H7 (cell line): Measurements from ENCODE around the gene GFI1B. TPM values are rescaled to one million over a fixed set of nuclear protein-coding genes. Genes with fewer than 3 reads are reported as not detected.
A peak's percentile ranks its signal among the peaks of the same experiment; 100 is the strongest.
"Not testable (repeated sequence)": the region's sequence is repeated elsewhere in the genome, so short reads cannot be mapped to it uniquely, and the experiment has no call there.

Source experiments
- DNase-seq: peaks from one replicate; pipeline ENCODE4 v3.0.0; 2012
- H3K27me3 ChIP-seq: 2 replicates; pipeline ENCODE4 v1.6.0; 2011; ENCODE audit warnings: mild to moderate bottlenecking, low read length; ENCODE audit not compliant: control insufficient read depth, insufficient read depth
- H3K36me3 ChIP-seq: replicated peaks from 2 replicates; pipeline ENCODE4 v1.5.1; 2011; ENCODE audit warnings: low read length; ENCODE audit not compliant: control insufficient read depth, insufficient read depth
- H3K4me3 ChIP-seq: 2 replicates; pipeline ENCODE4 v1.5.1; 2011; ENCODE audit warnings: low read depth, mild to moderate bottlenecking, control low read depth, low read length, moderate library complexity; ENCODE audit not compliant: insufficient read depth
- total RNA-seq: library from RNA; depleted of rRNA; stranded (reverse); fragments of >200 nt; shearing (Covaris generic); gene quantifications from 2 replicates; pipeline ENCODE4 v1.2.3, GENCODE V29; 2014

GFI1B gene
- total RNA-seq, 1 experiment from 2014 or later = not detected

GRCh38 chr9:132948482-132949050 lies 29.9 kb upstream of the GFI1B start:
- Histone ChIP-seq H3K27me3 (no peaks in the 10 kb centered on the region), H3K4me3 (no peak overlapping the region), H3K36me3 (no peaks in the 10 kb centered on the region)
- DNase-seq = peak; percentile 28

GRCh38 chr9:132949709-132950108 lies 28.8 kb upstream of the GFI1B start:
- no peak overlapping the region for H3K4me3 ChIP-seq
- no peaks in the 10 kb centered on the region for H3K36me3 ChIP-seq

GRCh38 chr9:132955123-132955522 lies 23.4 kb upstream of the GFI1B start:
- Histone ChIP-seq H3K36me3 (no peaks in the 10 kb centered on the region), H3K4me3 (no peak overlapping the region), H3K27me3 (no peaks in the 10 kb centered on the region)
- no peak for DNase-seq

More at GRCh38 chr9:132949709-132950108, 28.8 kb upstream of the GFI1B start:
- H3K27me3 ChIP-seq = no peaks in the 10 kb centered on the region
- no peak for DNase-seq

GRCh38 chr9:132955768-132956167 lies 22.7 kb upstream of the GFI1B start:
- no peak overlapping the region for H3K4me3 ChIP-seq
- DNase-seq = no peak
- no peaks in the 10 kb centered on the region for H3K27me3 ChIP-seq
- H3K36me3 ChIP-seq = no peaks in the 10 kb centered on the region

- DNase-seq = no peak
- Histone ChIP-seq H3K4me3 (no peak overlapping the region), H3K36me3 (no peaks in the 10 kb centered on the region), H3K27me3 (no peaks in the 10 kb centered on the region)
Observed at GRCh38 chr9:132957805-132958204, 20.7 kb upstream of the GFI1B start.

GRCh38 chr9:132961002-132961401 lies 17.5 kb upstream of the GFI1B start:
- DNase-seq = no peak
- Histone ChIP-seq H3K27me3 (no peaks in the 10 kb centered on the region), H3K36me3 (no peaks in the 10 kb centered on the region), H3K4me3 (no peak overlapping the region)

GRCh38 chr9:132965478-132965877 lies 13.0 kb upstream of the GFI1B start:
- no peaks in the 10 kb centered on the region for H3K36me3 ChIP-seq
- H3K27me3 ChIP-seq = no peaks in the 10 kb centered on the region
- no peak overlapping the region for H3K4me3 ChIP-seq
- no peak for DNase-seq

- H3K27me3 ChIP-seq, H3K4me3 ChIP-seq, DNase-seq, H3K36me3 ChIP-seq: not testable (repeated sequence)
Observed at GRCh38 chr9:132967908-132968307, 10.6 kb upstream of the GFI1B start.

GRCh38 chr9:132969783-132970182 lies 8.7 kb upstream of the GFI1B start:
- Histone ChIP-seq H3K36me3 (no peaks in the 10 kb centered on the region), H3K27me3 (peaks cover 3% of the 10 kb centered on the region; the same call in 1 of the 2 replicates), H3K4me3 (no peak overlapping the region)
- DNase-seq = peak; percentile 39

GRCh38 chr9:132970324-132971062 lies 8.0 kb upstream of the GFI1B start:
- Histone ChIP-seq H3K4me3 (no peak overlapping the region), H3K36me3 (no peaks in the 10 kb centered on the region), H3K27me3 (peaks cover 3% of the 10 kb centered on the region; the same call in 1 of the 2 replicates)
- no peak for DNase-seq

- Histone ChIP-seq H3K27me3 (peaks cover 3% of the 10 kb centered on the region; the same call in 1 of the 2 replicates), H3K4me3 (no peak overlapping the region), H3K36me3 (no peaks in the 10 kb centered on the region)
- DNase-seq = peak; percentile 36
Observed at GRCh38 chr9:132973166-132973565, 5.3 kb upstream of the GFI1B start.

- peak; percentile 63 for DNase-seq
- Histone ChIP-seq H3K4me3 (no peak overlapping the region), H3K27me3 (peaks cover 8% of the 10 kb centered on the region), H3K36me3 (no peaks in the 10 kb centered on the region)
Observed at GRCh38 chr9:132973713-132974112, 4.8 kb upstream of the GFI1B start.

GRCh38 chr9:132975961-132976360 lies 2.5 kb upstream of the GFI1B start:
- Histone ChIP-seq H3K27me3 (peaks cover 13% of the 10 kb centered on the region), H3K4me3 (no peak overlapping the region), H3K36me3 (no peaks in the 10 kb centered on the region)
- no peak for DNase-seq

- no peak for DNase-seq
- H3K4me3 ChIP-seq = no peak overlapping the region
- H3K27me3 ChIP-seq = peaks cover 13% of the 10 kb centered on the region
- no peaks in the 10 kb centered on the region for H3K36me3 ChIP-seq
Observed at GRCh38 chr9:132976571-132976970, 1.9 kb upstream of the GFI1B start.

GRCh38 chr9:132978112-132978450 lies 413 bp upstream of the GFI1B start:
- Histone ChIP-seq H3K27me3 (peaks cover 13% of the 10 kb centered on the region), H3K4me3 (no peak overlapping the region), H3K36me3 (no peaks in the 10 kb centered on the region)
- no peak for DNase-seq
